ENCODE measurements around the gene FCN1.

Gene FCN1

DNA sequence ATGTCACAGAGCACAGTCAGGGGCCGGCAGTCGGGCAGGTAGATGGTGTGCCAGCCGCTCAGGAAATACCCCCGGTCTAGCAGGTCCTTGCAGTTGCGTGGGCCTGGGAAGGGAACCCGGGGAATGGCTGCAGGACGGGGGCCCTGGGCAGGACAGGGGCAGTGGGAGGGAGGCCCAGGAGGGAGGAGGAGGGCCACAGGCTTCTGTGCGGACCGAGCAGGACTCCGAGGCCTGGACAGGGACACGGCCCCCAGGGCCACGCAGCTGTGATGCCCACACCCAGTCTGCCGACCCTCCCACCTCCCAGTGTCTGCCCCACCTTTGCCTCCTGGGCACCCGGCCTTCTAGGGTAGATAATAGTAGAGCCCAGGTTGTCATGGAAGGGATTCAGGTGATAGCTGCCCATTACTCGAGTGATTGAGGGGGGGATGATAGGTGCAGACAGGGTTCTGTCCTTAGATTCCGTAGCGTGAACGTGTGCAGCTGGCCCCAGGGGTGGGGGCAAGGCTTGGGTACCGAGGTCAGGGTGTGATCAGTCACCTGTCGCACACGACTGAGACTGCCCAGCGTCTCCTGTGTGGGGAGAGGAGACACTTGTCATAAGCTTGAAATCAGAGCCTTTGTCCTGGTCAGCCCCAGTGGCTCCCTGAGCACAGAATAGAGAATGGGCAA is 4.5 kb downstream of the FCN1 start:
- no peak for FAIRE-seq

DNA sequence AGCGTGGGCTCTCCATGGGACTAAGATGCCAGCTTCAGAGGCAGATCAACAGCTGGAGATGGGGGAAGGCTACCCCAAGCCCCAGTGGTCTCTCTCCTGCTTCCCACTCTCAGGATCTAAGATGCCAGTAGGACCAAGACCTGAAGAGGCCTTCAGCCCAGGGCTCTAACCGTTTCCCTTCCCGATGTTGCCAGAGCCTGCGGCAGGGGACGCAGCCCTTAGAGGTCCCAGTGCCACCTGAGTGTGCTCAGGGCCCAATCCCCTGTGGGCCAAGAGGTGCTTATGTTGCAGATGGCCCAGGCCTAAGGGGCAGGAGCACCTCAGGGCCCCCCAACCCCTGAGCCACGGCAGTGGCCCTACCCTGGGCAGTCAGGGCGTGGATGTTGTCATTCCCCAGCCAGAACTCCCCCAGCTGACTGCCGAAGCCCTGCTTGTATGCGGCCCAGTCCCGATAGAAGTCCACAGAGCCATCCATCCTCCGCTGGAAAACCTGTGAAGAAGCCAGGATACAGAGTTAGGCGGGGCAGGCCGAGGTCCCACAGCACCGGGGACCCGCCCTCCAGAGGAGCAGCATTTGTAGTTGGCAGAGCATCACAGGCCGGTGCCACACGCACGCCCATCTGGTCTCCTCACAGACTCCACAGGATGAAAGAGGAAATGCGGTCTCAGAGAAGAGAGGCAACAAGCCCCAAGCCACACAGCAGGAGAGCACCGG is 5.4 kb downstream of the FCN1 start:
- FAIRE-seq, result no peak

DNA sequence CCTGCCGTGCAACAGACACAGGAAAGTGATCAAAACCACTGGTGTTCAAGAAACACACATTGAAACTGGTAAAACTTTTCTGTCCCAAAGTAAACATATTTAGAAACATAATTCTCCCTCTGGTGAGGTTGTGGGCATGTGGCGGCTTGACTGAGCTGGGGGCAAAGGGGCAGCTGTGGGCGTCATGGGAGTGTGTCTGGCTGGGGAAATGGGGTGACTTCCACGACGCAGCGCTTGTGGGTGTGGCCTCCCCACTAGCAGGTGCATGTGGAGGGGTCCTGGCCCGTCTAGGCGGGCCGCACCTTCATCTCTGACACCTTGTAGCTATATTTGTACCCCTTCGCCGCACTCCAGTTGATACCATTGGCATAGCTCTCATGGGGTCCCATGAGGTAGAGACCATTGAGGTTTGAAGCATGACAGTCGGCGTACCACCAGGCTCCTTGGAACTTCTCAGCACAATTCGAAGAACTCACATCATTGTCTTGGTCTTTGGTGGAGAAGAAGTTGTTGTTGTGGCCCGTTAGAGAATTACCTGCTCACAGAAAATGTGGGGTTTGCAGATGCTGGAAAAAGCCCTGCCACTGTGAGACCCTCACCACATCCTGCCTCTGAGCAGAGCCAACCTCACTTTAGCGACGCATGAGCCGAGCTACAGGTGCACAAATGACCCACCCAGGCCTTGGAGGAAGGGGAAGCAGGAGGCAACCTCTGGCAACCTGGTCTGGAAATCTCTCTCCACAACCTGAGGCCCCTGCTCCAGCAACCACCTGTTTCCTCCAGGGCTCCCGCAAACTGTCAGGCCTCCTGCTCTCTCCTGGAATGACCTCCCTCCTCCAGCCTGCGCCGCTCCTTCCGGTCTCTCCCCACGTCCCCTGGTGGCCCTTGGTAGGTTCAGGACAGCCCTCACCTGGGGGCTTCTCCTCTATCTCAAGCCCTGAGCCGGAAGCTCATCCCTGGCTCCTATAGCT is 7.9 kb downstream of the FCN1 start:
- FAIRE-seq, result no peak

DNA sequence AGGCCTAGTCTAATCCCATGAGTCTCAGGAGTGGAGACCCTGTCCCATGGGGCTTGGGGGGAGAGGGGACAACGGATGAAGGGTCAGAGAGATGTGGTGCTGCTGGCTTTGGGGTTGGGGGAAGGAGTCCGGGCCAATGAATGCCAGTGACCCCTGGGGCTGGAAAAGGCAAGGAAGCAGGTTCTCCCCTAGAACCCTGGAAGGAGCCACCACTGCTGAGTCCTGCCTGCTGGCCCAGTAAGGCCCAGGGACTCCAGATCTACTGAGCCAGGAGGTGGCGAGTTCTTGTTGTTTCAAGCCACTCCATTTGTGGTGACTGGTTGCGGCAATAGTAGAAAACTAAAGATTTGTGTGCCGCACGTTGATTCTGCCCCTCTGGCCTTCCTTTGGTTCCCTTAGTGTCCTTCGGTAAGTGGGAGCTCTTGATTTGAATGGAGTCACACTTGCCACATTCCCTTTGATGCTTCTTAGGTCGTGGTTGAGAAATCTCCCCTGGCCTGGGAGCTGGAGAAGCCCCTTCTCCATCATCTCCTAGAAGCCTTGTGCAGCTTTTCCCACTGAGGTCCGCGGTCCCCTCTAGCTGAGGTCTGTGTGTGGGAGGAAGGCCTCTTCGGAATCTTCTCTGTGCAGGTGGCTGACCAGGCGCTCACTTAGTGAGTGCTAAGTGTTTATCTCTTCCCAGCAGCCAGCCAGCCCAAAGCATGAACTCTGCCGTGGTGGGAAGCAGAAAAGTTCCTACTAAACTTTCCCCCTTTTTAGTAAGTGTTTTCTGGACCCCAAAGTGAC is 9.0 kb downstream of the FCN1 start:
- FAIRE-seq, result no peak

DNA sequence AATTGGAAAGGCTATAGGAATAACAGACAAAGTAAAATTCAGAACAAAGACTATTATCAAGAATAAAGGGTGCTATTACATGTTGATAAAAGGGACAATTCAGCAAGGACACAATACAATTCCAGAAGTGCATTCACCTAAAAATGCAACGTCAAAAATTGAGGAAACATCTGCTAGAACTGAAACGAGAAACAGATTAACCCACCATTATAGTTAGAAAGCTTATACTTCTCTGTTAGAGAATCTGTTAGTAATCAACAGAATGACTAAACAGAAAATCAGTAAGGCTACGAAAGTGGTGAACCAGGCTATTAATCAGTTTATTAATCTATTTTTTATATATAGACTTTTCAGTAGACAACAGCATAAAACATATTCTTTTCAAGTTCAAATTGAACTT is 14.8 kb downstream of the FCN1 start:
- no peak for FAIRE-seq

DNA sequence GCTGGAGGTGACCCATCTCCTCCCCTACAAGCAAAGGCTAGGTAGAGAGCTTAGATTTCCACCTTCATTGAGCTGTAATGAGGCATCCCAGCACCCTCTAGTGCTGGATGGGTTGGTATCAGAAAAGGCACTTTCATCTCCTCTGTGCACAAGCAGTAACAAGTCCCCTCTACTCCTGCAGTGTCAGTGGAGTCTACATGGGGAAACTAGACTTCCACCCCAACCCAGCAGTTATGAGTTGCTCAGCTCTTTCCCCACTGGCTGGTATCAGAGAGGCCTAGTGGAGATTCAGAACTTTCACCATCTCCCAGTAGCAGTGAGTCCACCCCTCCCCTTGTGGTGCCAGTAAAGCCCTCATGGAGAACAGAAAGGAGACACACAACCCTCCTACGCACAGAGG is 17.9 kb downstream of the FCN1 start:
- FAIRE-seq, result no peak

DNA sequence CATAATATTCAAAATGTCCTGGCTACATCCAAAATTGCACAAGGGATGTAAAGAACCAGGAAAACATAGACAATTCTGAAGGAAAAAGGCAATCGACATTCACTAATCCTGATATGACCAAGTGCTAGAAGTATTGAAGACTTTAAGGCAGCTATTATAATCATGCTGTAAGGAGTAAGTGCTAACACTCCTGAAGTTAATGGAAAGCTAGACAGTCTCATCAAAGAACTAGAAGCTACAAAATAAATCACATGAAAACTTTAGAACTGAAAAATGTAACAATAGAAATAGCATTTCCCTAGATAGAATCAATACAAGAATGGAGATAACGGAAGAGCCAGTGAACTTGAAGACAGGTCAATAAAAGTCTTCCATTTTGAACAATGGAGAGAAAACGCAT is 18.5 kb downstream of the FCN1 start:
- FAIRE-seq, result no peak

DNA sequence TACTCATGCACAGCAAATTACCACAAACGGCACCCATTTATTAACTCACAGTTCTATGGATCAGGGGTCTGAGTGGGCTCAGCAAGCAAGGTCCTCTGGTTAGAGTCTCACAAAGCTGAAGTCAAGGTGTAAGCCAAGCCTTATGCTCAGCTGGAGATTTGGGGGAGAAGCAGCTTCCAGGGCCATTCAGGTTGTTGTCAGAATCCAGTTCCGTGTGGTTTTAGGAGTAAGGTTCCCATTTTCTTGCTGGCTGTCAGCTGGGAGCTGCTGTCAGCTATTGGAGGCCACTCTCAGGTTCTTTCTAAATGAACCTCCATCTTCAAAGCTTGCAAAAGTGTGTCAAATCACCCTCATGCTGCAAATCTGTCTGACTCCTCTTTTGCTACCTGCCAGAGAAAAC is 19.4 kb downstream of the FCN1 start:
- FAIRE-seq, result no peak

DNA sequence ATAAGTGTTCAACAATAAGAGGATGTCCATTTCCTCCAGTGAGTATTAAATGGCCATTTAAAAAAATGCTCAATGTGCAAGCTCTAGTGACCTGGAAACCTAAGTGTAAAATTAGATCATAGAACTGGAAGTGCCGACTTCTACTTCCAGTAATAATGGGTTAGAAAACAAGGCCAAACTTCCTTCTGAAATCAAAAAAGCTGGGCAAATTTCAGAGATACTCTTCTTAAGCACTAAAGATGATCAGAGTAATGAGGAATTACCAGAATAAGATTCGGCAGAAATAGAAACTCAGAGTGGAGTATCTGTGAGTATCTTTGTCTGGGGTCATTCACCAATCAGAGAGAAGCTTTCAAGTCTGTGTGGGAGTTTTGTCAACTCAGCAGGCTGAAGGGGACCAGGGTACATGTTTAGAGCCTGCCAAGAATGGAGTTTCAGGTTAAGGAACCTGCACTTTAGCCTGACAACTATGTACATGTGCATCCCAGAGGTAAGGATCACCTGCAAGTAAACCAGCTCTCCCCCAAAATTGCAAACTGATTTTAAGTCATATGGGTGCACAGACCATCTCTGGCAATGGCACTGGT is 20.0 kb downstream of the FCN1 start:
- FAIRE-seq, result no peak

DNA sequence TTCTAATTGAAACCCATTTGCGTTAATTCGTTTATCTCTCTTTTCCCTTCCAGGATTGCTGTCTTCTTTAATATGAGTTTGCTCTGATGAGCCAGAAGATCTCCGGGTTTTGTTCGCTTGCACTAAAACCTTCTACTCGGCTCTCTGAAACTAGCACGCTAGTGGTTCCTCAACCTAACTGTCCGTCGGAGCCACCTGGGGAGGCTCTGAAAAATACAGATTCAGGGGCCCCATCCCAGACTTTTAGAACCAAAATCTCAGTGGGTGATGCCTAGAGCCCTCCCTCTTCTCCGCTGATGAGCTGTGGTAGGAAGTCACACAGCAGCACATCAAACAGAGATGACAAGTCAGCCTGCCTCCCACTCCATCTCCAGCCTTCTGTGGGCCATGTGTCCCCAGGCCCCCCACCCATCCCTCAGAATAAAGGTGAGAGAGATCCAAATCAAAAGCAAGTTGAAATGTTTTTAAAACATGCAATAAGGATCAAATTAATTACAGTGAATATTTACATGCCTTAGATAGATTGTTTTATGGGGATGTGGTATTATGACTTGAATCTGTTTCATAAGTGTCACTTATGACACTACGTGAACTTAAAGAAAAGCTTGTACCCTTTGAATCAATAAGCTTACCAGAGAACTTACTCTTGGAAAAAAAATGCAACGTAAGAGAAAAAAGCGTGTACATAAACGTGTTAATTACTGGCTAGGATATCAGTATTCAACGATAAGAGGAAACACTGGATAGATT is 20.7 kb downstream of the FCN1 start:
- no peak for FAIRE-seq

DNA sequence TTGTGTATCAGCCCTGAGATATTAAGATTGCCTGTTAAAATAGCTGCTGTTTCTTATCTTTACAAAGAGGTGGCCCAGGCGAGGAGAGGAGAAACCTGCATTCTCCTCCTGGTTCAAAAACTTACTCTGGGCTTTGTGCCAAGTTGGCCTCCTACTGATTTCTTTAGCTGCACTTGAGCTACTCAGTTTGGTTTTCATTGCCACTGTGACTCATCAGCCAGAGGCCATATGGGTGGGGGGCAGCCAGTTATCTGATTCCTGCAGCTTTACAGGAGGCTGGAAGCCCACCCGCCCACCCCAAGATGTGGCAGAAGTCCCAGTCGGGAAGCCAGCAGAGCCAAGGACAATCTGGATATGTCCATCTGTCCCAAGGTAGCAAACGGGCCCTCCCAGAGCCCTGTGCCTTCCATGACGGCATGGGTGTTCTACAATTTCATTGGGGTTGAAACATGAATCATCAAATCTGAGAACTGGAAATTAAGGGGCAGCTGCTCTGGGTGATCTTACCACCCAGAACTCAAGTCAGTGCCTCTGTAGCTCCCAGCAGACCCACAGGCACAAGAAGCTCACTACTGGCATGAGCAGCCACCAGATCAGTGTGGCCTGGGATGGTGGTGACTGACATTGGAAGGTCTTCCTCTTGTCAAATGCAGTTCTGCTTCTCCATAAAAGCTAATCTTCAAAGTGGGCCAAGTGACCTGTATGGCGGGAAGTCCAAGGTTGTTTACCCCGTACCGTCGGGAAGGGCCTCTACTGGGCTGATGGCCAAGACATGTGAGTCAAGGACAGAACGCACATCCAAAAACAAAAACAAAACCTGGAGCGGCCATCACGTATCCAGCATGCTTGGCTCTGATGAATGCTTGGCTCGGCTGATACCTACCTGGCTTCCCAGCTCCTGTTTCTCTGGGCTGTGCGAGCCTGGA is 21.5 kb downstream of the FCN1 start:
- no peak for FAIRE-seq

DNA sequence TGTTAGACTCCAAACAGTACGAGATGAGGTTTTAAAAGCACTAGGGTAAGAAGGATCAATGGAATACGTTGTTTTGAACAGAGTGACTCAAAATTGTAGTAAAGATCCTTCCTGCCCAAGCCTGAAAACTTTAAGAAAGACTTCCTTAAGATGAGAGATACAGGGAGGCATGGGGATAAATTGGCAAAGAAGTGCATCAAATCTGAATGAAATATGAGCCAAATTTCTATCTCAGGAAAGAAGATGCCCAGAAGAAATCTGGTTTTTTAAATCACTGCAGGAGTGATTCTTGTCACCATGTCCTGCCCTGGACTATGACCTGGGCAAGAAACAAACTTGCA is 22.2 kb downstream of the FCN1 start:
- FAIRE-seq, result no peak

DNA sequence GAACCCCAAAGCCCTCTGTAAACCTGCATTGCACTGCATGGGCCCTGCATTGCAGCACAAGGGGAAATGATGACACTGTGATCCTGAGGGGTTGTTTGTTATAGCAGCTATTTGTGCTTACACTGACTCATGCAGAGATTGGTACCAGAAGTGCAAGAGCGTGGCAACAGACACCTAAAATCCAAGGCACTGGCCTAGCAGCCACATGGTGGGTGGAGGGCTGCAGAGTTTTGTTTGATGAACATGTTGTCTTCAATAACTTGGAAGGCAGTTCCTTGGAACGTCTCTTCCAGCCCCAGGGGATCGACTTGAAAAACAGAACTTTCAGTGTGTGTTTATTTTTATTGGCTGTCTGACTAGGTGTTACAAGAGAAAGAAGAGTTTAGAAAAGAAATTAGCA is 22.6 kb downstream of the FCN1 start:
- FAIRE-seq, result no peak

DNA sequence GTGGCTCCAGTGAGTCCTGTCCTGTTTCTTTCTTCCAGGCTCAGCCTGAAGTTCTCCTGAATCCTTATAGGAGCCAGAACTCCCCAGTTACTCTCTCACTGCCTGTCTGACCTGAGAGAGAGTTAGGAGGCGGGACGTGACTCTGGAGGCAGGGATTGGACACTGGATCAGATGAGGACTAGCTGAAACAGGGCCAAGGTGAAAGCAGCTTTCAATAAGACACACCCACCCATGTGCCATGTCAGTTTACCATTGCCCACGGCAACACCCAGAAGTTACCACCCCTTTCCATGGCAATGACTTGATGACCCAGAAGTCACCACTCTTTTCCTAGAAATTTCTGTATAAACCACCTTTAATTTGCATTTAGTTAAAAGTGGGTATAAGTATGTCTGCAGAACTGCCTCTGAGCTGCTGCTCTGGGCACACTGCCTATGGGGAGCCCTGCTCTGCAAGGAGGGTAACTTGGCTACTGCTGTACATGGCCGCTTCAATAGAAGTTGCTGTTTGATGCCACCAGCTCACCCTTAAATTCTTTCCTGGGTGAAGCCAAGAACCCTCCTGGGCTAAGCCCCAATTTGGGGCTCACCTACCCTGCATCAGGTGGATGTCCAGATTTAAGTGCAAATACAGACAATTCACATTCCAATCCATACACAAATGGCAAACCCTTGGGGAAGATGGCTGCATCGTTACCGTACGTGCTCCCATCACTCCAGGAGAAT is 23.4 kb downstream of the FCN1 start:
- no peak for FAIRE-seq

DNA sequence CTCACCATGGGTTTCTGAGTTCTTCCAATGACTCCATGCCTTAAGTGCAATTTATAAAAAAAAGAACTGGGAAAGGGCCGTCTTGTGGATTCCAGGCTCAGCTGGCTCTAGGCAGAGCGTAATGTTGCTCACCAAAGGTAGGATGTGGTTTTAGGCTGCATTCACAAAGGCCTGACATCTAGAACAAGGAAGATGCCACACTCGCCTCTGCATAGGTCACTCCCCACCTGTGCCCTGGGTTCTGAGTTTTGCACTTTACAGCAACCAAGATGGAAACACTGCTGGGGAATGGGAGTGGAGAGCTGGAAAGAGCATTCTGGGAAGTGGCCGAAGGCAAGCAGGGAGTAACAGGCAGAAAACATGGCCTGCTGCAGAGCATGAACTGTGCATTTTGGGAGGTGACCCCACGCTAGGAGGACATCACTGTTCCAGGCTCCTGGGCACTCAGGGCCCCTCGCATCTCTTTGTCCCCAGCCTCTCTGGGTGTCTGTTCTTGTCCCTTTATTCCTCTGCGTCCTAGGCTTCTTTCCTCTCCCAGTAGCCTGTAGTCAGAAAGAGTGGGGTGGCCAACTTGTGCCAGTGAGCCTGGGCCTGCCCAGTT is 24.8 kb downstream of the FCN1 start:
- no peak for FAIRE-seq

DNA sequence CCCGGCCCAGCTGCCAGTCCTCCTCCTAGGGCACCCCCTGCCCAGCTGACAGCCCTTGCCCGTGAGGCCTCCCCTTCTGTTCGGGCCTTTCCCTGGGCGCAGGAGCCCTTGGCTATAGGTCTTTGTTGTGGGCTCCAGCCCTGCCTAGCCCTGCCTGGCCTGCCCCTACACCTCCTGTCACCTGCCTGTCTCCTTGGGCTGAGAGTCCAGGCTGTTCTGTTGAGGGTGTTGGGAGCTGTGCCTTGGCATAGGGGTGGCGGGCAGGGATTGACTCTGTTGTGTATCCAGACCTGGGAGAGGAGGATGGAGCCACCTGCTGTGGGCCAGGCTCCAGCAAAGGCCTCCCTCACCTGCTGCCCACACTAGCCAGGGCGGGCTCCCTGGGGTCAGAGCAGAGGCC is 25.5 kb downstream of the FCN1 start:
- FAIRE-seq, result no peak

DNA sequence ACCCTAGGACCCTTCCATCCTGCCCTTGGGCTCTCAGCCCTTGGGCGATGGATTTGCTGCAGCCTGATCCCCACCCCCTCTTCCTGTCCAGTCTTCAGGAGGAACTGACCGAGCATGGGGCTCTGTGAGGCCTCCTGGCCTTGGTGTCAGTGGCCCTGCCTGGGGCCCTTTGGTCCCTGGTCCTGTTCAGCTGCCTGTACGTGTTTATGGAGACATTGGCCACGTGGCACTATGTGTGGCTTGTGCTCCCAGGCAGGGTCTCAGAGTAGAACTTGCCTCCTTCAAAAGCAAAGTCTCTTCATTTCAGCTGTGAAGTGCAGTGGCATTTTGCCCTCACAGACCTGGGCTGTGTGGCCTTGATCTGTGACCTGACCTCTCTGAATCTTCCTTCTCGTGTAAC is 26.0 kb downstream of the FCN1 start:
- FAIRE-seq, result no peak

DNA sequence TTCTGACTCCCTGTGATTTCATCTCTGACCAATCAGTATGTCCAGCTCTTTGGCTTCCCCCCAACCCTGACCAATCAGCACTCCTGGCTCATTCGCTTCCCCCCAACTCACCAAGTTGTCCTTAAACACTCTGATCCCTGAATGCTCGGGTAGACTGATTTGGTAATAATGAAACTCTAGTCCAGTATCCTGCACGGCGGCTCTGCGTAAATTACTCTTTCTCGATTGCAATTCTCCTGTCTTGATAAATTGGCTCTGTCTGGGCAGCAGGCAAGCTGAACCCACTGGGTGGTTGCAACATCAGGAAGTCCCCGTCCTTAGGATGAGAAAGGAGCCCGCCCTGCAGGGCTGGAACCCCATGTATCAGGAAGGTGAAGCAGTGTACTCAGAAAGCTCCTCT is 26.7 kb downstream of the FCN1 start:
- FAIRE-seq, result no peak

DNA sequence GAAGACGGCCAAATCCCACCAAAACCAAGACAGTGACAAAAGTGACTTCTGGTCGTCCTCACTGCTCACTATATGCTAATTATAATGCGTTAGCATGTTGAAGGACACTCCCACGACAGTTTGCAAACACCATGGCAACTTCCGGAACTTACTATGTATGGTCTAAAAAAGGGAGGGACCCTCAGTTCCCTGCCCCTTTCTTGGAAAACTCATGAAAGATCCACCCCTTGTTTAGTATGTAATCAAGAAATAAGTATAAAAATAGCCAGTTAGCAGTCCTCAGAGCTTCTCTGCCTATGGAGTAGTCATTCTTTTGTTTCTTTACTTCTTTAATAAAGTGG is 27.6 kb downstream of the FCN1 start:
- FAIRE-seq, result no peak
